AG04450 (cell line): Measurements from ENCODE around the gene UCK1. TPM values are rescaled to one million over a fixed set of nuclear protein-coding genes. Genes with fewer than 3 reads are reported as not detected.

ENCODE experiments used
- CTCF ChIA-PET: fragments of 300-600, 350-600 bp; formaldehyde crosslinking; extraction: SDS; loops from one replicate; lab custom pipeline; 2022; ENCODE audit warnings: antibody characterized with exemption, inconsistent platforms; lab: Charles Lee
- POLR2A ChIA-PET: fragments of 350-600 bp; formaldehyde crosslinking; extraction: SDS; loops from one replicate; lab custom pipeline; 2021; ENCODE audit warnings: antibody characterized with exemption, inconsistent platforms; lab: Yijun Ruan, JAX
- DNase-seq: peaks from one replicate; pipeline ENCODE4 v3.0.0-alpha.2; 2011; ENCODE audit warnings: low read depth, low spot score
- H3K27ac ChIP-seq: one replicate; pipeline ENCODE4 v1.5.1; 2012; ENCODE audit warnings: low read depth, low read length, control low read depth
- H3K27me3 ChIP-seq: one replicate; pipeline ENCODE4 v1.6.0; 2012; ENCODE audit warnings: low read length; ENCODE audit not compliant: control insufficient read depth, insufficient read depth
- H3K4me3 ChIP-seq: 2 replicates; pipeline ENCODE4 v1.5.1; 2011; ENCODE audit warnings: mild to moderate bottlenecking, low read depth, low read length, control low read depth
- H3K9me3 ChIP-seq: 2 replicates; pipeline ENCODE4 v1.5.1; 2012; ENCODE audit warnings: low read length; ENCODE audit not compliant: control insufficient read depth, insufficient read depth
- polyA plus RNA-seq: library from polyadenylated mRNA; depleted of rRNA; stranded (reverse); fragments of >200 nt; gene quantifications from 2 replicates; pipeline ENCODE4 v1.2.3, GENCODE V29; 2011
- TF ChIP-seq, protein P1 (sequence below): IDR thresholded peaks from 2 replicates; pipeline ENCODE4 v1.5.1; 2011; ENCODE audit warnings: low read depth, low read length, control low read depth, inconsistent platforms

UCK1 gene
- polyA plus RNA-seq, 1 experiment, result 19.1 TPM

DNA sequence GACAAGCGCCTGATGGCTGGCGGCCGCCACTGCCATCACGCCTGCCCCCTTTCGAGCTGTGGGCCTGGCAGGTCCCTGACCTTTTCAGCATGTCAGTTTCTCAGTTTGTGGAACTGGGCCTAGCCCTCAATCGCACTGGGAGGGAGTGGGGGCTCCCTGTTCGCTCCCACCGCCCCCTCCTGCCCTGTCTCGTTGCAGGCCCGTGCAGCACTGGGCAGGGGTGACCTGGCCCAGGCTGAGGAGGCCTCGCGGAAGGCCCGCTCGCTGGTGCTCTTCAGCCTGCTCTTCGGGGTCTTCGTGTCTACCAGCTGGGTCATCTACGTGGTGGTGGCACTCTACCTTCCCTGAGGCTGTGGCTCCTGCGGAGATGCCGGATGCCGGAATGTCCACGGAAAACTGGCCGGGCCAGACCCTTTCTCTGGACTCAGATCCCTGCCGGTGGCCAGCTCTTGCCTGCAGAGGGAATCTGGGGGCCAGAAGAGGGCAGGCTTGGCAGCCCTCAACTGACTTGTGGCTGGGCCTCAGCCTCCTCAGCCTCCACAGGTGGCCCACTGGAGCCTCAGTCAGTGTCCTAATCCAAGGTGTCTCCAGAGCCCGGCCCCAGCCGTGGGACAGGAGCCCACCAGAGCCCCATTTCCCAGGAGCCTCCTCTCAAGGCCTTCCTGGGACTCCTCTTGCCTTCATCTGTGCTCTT is 26.9 kb upstream of the UCK1 start:
- ChIA-PET CTCF (no interaction called here), POLR2A (interaction anchor here (0.6 kb wide), 1 partner anchor 27 kb away, joined by 5 read pairs; no protein-coding TSS in a partner anchor)
- DNase-seq, result no peak
- TF ChIP-seq, protein P1, sequence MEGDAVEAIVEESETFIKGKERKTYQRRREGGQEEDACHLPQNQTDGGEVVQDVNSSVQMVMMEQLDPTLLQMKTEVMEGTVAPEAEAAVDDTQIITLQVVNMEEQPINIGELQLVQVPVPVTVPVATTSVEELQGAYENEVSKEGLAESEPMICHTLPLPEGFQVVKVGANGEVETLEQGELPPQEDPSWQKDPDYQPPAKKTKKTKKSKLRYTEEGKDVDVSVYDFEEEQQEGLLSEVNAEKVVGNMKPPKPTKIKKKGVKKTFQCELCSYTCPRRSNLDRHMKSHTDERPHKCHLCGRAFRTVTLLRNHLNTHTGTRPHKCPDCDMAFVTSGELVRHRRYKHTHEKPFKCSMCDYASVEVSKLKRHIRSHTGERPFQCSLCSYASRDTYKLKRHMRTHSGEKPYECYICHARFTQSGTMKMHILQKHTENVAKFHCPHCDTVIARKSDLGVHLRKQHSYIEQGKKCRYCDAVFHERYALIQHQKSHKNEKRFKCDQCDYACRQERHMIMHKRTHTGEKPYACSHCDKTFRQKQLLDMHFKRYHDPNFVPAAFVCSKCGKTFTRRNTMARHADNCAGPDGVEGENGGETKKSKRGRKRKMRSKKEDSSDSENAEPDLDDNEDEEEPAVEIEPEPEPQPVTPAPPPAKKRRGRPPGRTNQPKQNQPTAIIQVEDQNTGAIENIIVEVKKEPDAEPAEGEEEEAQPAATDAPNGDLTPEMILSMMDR, result no peak
- Histone ChIP-seq H3K4me3 (no peak overlapping the region), H3K27me3 (peaks cover 29% of the 10 kb centered on the region), H3K27ac (no peak overlapping the region), H3K9me3 (peaks cover 30% of the 10 kb centered on the region)

DNA sequence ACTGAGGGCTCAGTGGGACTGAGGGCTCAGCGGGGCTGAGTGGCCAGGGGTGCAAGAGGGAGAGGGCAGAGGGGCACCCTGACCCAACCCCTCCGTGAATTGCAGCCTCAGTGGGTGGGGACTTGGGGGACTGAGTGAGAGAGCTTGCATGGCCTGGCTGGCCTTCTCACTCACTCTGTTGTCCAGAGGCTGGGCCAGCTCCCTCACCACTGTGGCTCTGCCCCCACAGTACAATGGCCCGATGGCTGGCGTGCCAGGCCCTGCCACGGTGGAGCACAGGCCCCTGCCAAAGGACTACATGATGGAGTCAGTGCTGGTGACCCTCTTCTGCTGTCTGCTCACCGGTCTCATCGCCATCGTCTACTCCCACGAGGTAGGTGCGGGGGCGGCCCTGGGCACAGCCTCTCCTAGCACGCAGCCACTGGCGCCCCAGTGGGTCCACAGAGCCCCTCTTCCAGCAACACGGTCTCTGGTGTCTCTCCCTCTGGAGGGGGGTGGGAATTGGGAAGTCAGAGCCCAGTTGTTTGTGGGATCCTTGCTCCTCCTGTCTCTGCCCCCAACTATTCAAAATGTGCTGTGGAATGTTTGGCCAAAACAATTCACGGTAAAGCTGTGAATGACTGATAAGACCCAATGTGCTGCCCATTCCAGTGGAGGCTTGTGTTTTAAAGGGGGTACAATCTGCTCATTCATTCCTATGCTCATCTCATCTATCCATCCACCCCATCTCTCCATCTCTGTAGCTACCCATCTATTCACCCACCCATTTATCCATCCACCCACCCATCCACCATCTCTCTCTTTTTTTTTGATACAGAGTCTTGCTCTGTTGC is 25.0 kb upstream of the UCK1 start:
- DNase-seq, result no peak
- Histone ChIP-seq H3K9me3 (peaks cover 23% of the 10 kb centered on the region), H3K27ac (no peak overlapping the region), H3K4me3 (no peak overlapping the region), H3K27me3 (peaks cover 34% of the 10 kb centered on the region)
- POLR2A ChIA-PET, result interaction anchor here (0.6 kb wide), 1 partner anchor 426 kb away, joined by 3 read pairs; no protein-coding TSS in a partner anchor
- TF ChIP-seq, protein P1, result no peak
- CTCF ChIA-PET, result interaction anchor here (0.6 kb wide), 1 partner anchor 116 kb away, joined by 4 read pairs; no protein-coding TSS in a partner anchor

DNA sequence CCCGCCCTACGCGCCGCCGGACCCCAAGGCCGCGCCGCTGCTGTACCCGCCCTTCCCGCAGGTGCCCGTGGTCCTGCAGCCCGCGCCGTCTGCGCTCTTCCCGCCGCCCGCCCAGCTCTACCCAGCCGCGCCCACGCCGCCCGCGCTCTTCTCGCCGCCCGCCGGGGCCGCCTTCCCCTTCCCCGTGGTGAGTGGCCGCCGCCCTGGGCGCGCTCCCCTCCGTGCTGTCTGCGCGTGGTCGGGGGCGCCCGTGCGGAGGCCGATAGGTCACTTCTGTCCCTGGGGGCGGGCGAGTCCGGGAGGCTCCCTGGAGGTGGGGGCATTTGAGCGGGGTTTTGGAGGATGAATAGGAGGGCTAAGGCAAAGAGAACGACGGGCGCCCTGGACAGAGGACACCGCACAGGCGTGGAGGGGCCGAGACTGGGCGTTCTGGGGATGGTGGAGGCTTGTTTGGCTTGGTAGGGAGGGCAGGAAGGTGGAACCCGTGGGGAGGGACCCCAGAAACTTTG is 23.8 kb upstream of the UCK1 start:
- POLR2A ChIA-PET, result no interaction called here
- DNase-seq, result no peak
- TF ChIP-seq, protein P1, result no peak

DNA sequence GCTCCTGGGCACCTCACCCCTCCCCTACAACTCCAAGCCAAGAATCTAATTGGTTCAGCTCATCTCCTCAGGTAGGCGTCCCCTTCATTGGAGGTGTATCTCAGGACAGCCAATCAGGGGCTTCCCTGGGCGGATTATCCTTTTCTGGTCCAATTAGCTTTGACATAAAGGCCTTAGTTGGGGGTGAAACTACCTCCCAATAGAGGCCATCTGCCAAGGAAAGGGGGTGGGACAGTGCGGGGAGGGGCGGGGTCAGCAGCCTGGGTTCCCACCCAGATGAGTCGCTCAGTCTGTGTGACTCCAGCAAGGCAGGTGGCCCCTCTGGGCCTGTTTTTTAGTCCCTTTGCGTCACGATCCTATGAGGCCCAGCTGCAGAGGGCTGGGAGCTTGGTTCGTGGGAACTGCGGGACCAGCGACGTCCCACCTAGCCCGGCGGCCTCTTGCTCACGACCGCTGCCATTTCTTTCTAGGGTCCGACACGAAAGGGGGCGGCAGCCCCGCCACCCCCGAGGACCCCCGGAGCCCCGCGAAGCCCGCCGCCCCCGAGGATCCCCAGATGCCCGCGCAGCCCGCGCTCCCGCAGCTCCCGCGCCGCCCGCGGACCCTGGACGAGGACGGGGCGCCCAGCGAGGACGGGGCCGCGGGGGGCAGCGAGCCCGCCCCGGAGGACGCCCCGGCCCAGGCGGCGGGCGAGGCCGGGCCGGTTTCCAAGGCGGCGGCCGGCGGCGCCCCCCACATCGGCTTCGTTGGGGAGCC is 23.2 kb upstream of the UCK1 start:
- TF ChIP-seq, protein P1, result no peak
- Histone ChIP-seq H3K27ac (no peak overlapping the region), H3K4me3 (no peak overlapping the region), H3K27me3 (peaks cover 42% of the 10 kb centered on the region), H3K9me3 (peaks cover 19% of the 10 kb centered on the region)
- ChIA-PET CTCF (interaction anchor here (0.6 kb wide), 1 partner anchor 16 kb away, joined by 3 read pairs; no protein-coding TSS in a partner anchor), POLR2A (no interaction called here)
- DNase-seq, result no peak

More for the DNA sequence above, 23.8 kb upstream of the UCK1 start:
- Histone ChIP-seq H3K27ac (no peak overlapping the region), H3K9me3 (peaks cover 19% of the 10 kb centered on the region), H3K4me3 (no peak overlapping the region), H3K27me3 (peaks cover 40% of the 10 kb centered on the region)
- CTCF ChIA-PET, result no interaction called here
